HG03342 (cell line): ENCODE results near the gene PKD2.
"Not testable (repeated sequence)": the region's sequence is repeated elsewhere in the genome, so short reads cannot be mapped to it uniquely, and the experiment has no call there.

Experiments used
- ATAC-seq: cut with Tn5 transposase; IDR thresholded peaks from one replicate; pipeline ENCODE4 v1.9.1; 2021; ENCODE audit warnings: mild to moderate bottlenecking, moderate library complexity; ENCODE audit not compliant: unreplicated experiment

The PKD2 gene

GRCh38 chr4:87985887-87986200, 21.6 kb upstream of the PKD2 start:
- ATAC-seq = no peak

- no peak for ATAC-seq
Observed at GRCh38 chr4:87986508-87986907, 20.9 kb upstream of the PKD2 start.

- ATAC-seq = no peak
Observed at GRCh38 chr4:87989765-87990164, 17.7 kb upstream of the PKD2 start.

GRCh38 chr4:87995435-87995834, 12.0 kb upstream of the PKD2 start:
- no peak for ATAC-seq

- not testable (repeated sequence) for ATAC-seq
Observed at GRCh38 chr4:87999191-87999691, 8.2 kb upstream of the PKD2 start.

- no peak for ATAC-seq
Observed at GRCh38 chr4:88001871-88002270, 5.6 kb upstream of the PKD2 start.

- ATAC-seq = no peak
Observed at GRCh38 chr4:88002786-88003185, 4.6 kb upstream of the PKD2 start.

GRCh38 chr4:88003261-88003660, 4.2 kb upstream of the PKD2 start:
- no peak for ATAC-seq

- no peak for ATAC-seq
Observed at GRCh38 chr4:88005076-88005475, 2.4 kb upstream of the PKD2 start.

GRCh38 chr4:88005946-88006345, 1.5 kb upstream of the PKD2 start:
- no peak for ATAC-seq

- ATAC-seq = no peak
Observed at GRCh38 chr4:88006956-88007303, 505 bp upstream of the PKD2 start.

- ATAC-seq = peak; percentile 28
Observed at GRCh38 chr4:88008122-88008742, 797 bp downstream of the PKD2 start.

GRCh38 chr4:88008743-88009171, 1.3 kb downstream of the PKD2 start:
- ATAC-seq = no peak

GRCh38 chr4:88009871-88010270, 2.4 kb downstream of the PKD2 start:
- no peak for ATAC-seq

GRCh38 chr4:88010966-88011365, 3.5 kb downstream of the PKD2 start:
- no peak for ATAC-seq

GRCh38 chr4:88012647-88013046, 5.2 kb downstream of the PKD2 start:
- peak; percentile 65 for ATAC-seq

GRCh38 chr4:88014386-88014905, 7.0 kb downstream of the PKD2 start:
- ATAC-seq = no peak

GRCh38 chr4:88015659-88016295, 8.3 kb downstream of the PKD2 start:
- no peak for ATAC-seq

- ATAC-seq = no peak
Observed at GRCh38 chr4:88017516-88018297, 10.3 kb downstream of the PKD2 start.

- no peak for ATAC-seq
Observed at GRCh38 chr4:88018466-88018865, 11.0 kb downstream of the PKD2 start.

GRCh38 chr4:88021824-88022223, 14.4 kb downstream of the PKD2 start:
- no peak for ATAC-seq

- ATAC-seq = no peak
Observed at GRCh38 chr4:88022289-88022688, 14.9 kb downstream of the PKD2 start.
